ENCODE results near the gene DDX52. TPM values are rescaled to one million over a fixed set of nuclear protein-coding genes. Genes with fewer than 3 reads are reported as not detected.
A peak's percentile ranks its signal among the peaks of the same experiment; 100 is the strongest.
"Not testable (repeated sequence)": the region's sequence is repeated elsewhere in the genome, so short reads cannot be mapped to it uniquely, and the experiment has no call there.

The DDX52 gene
- total RNA-seq, 2 donors from 2014 or later = 10.9 to 20.5 TPM

GRCh38 chr17:37610971-37611370 lies 32.3 kb downstream of the DDX52 start:
- Histone ChIP-seq H3K27me3 (no peaks in the 10 kb centered on the region), H3K4me1 (peaks cover 25% of the 10 kb centered on the region), H3K9me3 (no peaks in the 10 kb centered on the region), H3K36me3 (replicated peaks in 1 of 2; ENCODE audit: insufficient read depth in 1 of 2, low read depth in 2 of 2) (peaks cover 0 to 5% of the 10 kb centered on the region in 2 donors), H3K4me3 (no peak overlapping the region), H3K27ac (no peak overlapping the region)
- ATAC-seq (no peak), DNase-seq (no peak)
- TF ChIP-seq CTCF (IDR thresholded peaks at IDR 0.05) = no peak
- no peak for TF ChIP-seq POLR2A (IDR thresholded peaks at IDR 0.05)
- 94 to 96% methylated on average over 1 of the region's 1 CpG for WGBS, 2 donors
- intact Hi-C loops (cut with DNase I) = no loop called here

- ATAC-seq; H3K4me3 ChIP-seq; H3K36me3 ChIP-seq (replicated peaks in 1 of 2; ENCODE audit: insufficient read depth in 1 of 2, low read depth in 2 of 2); H3K27me3 ChIP-seq; H3K9me3 ChIP-seq; DNase-seq; intact Hi-C loops (cut with DNase I): not testable (repeated sequence)
- Histone ChIP-seq H3K27ac (peak overlapping the region in 3 of 4 donors; percentile 78 to 95 (median 88)), H3K4me1 (peaks cover 30% of the 10 kb centered on the region)
- 74 to 82% methylated on average over 5 of the region's 5 CpGs for WGBS, 2 donors
These were observed 33.2 kb downstream of the DDX52 start for GRCh38 chr17:37610041-37610420.

DNA sequence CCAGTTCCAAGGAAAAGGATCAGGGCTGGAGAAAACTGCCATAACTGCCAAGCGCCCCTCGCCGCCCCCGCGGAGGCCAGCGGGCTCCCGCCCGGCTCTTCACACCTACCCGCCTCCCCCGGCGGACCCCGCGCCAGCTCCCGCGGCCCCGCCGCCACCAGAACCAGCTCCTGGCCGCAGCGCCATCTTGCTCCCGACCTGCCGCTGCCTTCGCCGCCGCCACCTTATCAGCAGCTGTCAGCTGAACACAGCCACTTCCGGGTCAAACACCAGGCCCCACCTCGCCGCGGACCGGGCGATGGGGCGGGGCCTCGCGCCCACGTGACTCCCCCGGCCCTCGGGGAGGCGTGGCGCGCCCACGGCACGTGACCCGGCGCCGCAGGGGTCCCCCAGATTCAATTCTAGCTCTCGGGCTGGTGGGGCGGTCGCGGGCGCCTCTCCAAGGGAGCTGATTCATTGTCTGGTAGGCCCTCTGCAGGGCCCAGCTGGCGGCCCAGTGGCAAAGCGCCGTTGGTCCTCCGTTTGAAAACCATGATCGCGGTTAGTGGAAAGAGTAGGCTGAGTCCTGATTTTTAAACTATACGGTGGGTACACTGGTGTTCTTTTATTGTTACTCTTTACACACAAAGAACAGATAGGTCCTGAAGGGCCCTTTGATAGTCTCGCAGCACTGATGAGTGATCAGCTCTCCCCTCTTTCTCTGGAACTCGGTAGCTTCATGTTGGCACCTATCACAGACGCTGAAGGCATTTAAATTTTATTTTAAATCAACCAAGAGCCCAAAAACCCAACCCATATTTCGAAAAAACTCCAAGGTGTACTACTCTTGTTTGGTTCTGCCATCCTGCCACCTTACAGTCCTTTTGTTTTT lies 33.8 kb downstream of the DDX52 start, which contains the start of gene SYNRG:
Gene SYNRG (minus strand): TSS at position 249 of the 871 bp plus-strand sequence. CDS start 63 bp downstream, at position 186.
- H3K4me1 ChIP-seq = peaks cover 30% of the 10 kb centered on the region
- DNase-seq = peak; percentile 93 to 96 (median 95)
- H3K9me3 ChIP-seq = no peaks in the 10 kb centered on the region
- TF ChIP-seq POLR2A (IDR thresholded peaks at IDR 0.05) (peak; percentile 70 to 78 (median 74)), CTCF (IDR thresholded peaks at IDR 0.05) (peak in 5 of 7 experiments; percentile 10 to 45 (median 36))
- H3K27me3 ChIP-seq = no peaks in the 10 kb centered on the region
- intact Hi-C loops (cut with DNase I) = no loop called here
- peak; percentile 97 for ATAC-seq
- peaks cover 0 to 2% of the 10 kb centered on the region in 2 donors for H3K36me3 ChIP-seq (replicated peaks in 1 of 2; ENCODE audit: insufficient read depth in 1 of 2, low read depth in 2 of 2)
- WGBS, 2 donors = 1 to 2% methylated on average over 29 to 48 of the region's 60 CpGs
- H3K27ac ChIP-seq = peak within 1 kb of the TSS; percentile 78 to 95 (median 84)
- H3K4me3 ChIP-seq = peak within 1 kb of the TSS; percentile 92 to 96

DNA sequence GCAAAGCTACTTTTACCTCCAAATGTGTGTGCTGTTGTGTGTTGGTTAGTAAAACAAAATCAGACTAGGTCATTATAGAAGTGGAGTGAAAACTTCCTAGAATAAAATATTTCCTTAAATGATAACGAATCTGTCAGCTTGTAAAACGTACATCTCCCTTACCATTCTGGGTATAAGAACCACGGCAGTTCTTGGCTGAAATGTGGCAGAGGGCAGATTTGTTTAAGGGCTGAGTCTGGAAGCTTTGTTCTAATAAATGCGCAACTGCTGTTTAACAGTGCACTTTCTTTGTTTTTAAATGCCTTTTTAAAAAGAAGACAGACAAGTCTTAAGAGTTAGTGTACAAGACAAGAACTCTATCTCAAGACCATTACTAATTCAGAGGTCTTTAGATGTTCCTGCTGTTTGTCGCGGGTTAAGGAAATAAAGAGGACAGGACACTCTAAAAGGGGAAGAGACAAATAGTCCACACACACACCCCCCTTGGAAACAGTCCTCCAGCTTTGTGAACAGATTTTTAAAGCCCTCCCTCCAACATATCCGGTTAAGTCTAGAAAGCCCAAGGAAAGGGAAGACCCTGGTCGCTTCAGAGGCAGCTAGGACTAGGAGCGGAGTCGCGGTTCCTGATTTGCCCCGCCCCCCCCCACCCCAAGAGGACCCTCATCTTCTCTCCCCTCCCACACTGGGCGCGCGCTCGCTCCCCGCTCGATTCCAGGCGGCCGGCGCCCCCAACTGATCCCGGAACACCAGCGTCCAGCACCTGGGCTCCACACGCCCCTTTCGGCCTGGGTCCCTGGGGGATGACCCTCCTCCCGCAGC lies 34.7 kb downstream of the DDX52 start:
- TF ChIP-seq POLR2A (IDR thresholded peaks at IDR 0.05) (no peak), CTCF (IDR thresholded peaks at IDR 0.05) (no peak)
- peaks cover 30% of the 10 kb centered on the region for H3K4me1 ChIP-seq
- H3K27me3 ChIP-seq = no peaks in the 10 kb centered on the region
- peak; percentile 31 for ATAC-seq
- peak overlapping the region; percentile 78 to 95 (median 84) for H3K27ac ChIP-seq
- 0% methylated on average over 11 to 26 of the region's 26 CpGs for WGBS, 2 donors
- H3K4me3 ChIP-seq = peak overlapping the region; percentile 92 to 96
- H3K9me3 ChIP-seq = no peaks in the 10 kb centered on the region
- no peak for DNase-seq
- no peaks in the 10 kb centered on the region for H3K36me3 ChIP-seq (replicated peaks in 1 of 2; ENCODE audit: insufficient read depth in 1 of 2, low read depth in 2 of 2)
- intact Hi-C loops (cut with DNase I) = no loop called here

Measured in body of pancreas (tissue), 4 donors.